Central memory CD4-positive, alpha-beta T cell (primary cell): ENCODE data around the gene KIR2DL1.
"Not testable (repeated sequence)": the region's sequence is repeated elsewhere in the genome, so short reads cannot be mapped to it uniquely, and the experiment has no call there.

ENCODE experiments used
- DNase-seq: peaks from one replicate; pipeline ENCODE4 v3.0.0; 2022

Gene KIR2DL1

DNA sequence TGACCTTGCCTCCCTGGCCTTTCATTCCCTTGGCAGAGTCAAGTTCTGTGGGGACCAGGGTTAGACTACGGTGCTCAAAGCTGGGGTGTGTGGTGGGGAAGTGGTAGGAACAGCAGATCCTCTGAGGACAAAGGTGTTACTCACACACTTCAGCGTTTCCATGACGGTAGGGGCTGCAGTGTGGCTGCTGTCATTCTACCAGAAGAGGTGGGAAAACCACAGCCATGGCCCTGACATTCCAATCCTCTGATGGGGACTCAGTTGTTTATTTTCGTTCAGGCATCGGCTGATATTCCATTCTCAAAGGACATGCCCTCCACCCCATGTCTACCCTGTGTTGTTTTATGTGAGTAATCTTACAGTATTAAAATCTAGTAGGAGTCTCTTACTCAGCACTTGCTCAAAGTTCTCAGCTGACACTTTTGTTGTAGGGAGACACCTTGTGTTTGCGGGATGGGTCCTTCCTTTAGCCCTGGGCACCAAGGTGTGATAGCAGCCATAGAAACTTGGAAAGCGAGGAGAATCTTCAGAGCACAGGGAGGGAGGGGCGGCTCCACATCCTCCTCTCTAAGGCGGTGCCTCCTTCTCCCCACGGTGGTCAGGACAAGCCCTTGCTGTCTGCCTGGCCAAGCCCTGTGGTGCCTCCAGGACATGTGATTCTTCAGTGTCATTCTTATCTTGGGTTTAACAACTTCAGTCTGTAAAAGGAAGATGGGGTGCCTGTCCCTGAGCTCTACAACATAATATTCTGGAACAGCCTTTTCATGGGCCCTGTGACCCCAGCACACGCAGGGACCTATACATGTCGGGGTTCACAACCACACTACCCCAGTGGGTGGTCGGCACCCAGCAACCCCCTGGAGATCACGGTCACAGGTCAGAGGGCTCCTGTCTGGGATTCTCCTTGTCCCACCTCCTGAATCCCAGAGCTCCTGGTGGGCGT lies 1.7 kb downstream of the KIR2DL1 start:
- not testable (repeated sequence) for DNase-seq

DNA sequence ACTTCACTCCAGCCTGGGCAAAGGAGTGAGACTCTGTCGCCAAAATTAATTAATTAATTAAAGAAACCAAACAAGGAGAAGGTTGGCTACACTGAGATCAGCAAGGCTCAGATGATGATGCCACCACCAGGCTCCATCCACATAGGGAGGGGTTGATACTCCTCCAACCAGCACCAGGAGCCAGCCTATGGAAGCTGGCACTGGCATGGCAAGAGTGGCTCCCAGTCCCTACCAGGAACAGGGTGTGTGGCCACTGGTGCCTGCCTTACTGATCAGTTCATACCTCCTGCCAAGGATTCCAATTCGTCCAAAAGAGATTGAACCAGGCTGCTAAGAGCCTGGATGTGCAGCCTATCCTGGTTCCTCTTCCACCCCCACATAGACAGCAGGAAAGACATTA lies 3.1 kb downstream of the KIR2DL1 start:
- DNase-seq, result not testable (repeated sequence)

DNA sequence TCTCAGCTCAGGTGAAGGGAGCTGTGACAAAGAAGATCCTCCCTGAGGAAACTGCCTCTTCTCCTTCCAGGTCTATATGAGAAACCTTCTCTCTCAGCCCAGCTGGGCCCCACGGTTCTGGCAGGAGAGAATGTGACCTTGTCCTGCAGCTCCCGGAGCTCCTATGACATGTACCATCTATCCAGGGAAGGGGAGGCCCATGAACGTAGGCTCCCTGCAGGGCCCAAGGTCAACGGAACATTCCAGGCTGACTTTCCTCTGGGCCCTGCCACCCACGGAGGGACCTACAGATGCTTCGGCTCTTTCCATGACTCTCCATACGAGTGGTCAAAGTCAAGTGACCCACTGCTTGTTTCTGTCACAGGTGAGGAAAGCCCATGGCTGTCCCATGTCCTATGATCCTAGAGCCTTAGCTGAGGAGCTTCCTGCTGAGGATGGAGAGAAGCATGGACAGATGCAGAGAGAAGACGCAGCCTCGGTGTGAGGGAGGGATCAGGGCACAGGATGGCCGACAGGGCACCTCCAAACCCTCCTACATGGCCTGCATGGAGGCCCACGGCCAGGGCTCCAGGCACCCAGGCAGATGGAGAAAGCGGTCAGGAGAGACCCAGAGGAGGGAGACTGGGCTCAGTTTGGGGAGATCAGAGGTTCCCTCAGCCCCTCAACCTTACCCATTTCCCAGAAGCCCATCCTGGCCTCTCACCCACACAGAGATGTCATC lies 5.7 kb downstream of the KIR2DL1 start:
- DNase-seq, result not testable (repeated sequence)

DNA sequence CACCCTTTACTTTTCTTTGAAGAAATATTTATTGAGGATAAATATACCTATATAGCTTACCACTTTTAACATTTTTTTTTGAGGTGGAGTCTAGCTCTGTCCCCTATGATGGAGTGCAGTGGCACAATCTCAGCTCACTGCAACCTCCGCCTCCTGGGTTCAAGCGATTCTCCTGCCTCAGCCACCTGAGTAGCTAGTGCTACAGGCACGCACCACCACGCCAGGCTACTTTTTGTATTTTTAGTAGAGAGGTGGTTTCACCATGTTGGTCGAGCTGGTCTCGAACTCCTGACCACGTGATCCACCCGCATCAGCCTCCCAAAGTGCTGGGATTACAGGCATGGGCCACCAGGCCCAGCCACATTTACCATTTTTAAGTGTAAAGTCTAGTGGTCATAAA lies 6.2 kb downstream of the KIR2DL1 start:
- DNase-seq, result not testable (repeated sequence)

DNA sequence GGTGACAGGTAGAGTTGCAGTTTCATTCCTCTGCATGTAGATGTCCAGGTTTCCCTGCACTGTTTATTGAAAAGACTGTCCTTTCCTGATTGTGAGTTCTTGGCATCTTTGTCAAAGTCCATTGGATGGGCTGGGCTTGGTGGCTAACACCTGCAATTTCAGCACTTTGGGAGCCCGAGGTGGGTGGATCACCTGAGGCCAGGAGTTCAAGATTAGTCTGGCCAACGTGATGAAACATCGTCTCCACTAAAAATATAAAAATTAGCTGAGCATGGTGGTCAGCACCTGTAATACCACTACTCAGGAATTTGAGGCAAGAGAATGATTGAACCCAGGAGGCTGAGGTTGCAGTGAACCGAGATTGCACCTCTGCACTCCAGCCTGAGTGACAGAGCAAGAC lies 8.3 kb downstream of the KIR2DL1 start:
- not testable (repeated sequence) for DNase-seq

DNA sequence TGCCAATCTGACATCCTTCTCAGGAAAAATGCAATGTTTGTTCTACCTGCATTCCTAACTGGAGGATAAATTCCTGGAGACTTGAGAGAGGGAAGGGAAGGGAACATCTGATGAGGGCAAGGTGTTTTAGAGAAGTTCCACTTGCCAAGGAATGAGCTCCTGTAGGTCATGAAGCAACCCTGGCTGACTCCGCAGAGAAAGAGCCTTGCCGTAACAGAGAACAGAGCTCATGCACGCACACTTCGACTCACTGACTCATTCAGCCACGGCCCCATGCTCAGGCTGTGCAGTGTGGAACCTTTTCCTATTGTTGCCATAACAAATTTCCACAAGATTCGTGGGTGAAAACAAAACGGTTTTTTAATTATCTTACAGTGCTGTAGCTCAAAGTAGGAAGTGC lies 9.3 kb downstream of the KIR2DL1 start:
- not testable (repeated sequence) for DNase-seq

DNA sequence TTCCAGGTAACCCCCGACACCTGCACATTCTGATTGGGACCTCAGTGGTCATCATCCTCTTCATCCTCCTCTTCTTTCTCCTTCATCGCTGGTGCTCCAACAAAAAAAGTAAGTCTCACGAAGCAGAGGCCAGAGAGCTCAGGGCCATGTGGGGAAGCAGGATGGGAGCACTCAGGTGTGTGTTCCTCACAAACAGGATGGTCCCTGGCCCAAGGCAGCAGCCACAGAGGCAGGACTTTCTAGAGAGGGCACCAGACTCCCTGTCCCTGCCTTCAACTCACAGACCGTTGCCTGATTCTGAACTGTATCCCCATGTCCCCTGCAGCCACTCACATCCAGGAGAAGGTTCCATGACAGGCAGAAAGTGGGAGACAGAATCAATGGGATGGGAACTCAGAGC lies 13.3 kb downstream of the KIR2DL1 start:
- DNase-seq, result not testable (repeated sequence)

DNA sequence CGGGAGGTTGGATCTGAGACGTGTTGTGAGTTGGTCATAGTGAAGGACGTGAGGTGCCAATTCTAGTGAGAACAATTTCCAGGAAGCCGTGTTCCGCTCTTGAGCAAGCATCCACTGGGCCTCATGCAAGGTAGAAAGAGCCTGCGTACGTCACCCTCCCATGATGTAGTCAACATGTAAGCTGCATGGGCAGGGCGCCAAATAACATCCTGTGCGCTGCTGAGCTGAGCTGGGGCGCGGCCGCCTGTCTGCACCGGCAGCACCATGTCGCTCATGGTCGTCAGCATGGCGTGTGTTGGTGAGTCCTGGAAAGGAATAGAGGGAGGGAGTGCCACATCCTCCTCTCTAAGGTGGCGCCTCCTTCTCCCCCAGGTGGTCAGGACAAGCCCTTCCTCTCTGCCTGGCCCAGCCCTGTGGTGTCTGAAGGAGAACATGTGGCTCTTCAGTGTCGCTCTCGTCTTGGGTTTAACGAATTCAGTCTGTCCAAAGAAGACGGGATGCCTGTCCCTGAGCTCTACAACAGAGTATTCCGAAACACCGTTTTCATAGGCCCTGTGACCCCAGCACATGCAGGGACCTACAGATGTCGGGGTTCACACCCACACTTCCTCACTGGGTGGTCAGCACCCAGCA lies 16.6 kb downstream of the KIR2DL1 start:
- not testable (repeated sequence) for DNase-seq

DNA sequence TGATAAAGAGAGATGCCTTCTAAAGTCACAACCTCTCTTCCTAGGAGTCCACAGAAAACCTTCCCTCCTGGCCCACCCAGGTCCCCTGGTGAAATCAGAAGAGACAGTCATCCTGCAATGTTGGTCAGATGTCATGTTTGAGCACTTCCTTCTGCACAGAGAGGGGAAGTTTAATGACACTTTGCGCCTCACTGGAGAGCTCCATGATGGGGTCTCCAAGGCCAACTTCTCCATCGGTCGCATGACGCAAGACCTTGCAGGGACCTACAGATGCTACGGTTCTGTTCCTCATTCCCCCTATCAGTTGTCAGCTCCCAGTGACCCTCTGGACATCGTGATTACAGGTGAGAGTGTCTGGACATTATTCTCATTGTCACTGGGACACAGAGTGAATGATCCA lies 18.6 kb downstream of the KIR2DL1 start:
- not testable (repeated sequence) for DNase-seq

DNA sequence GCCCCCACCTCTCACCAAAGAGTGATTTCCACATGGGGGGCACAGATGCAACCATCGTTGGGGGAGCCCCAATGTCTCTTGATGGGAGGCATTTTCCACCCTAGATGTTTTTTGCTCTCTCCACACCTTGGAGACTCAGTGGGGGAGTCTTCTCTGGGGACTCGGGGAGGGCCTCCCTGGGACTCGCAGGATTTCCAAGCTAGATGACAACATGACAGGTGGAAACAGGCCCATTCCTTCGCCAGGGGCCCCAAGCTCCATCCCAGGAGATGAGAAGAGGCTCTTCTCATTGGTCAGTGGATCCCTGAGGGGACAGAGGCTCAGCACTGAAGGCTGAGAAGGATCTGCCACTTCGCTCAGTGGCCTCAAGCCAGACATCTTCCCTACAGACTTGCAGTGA lies 21.1 kb downstream of the KIR2DL1 start:
- no peak for DNase-seq

DNA sequence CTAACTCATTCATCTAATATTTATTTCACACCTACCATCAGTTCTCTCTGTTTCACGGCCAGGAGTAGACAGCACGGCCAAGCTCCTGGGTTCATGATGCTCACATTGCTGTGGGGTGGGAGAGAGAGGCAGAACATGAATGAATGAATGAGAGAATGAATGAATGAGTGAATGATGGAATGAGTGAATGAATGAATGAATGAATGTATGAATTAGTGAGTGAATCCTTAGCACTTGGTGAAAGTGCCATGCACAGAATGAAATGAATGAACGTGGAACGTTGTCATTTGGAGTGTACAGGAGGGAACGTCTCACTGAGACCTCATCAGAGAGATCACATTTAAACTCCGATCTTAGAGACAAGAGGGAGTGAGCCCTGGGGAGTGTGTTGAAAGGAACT lies 21.9 kb downstream of the KIR2DL1 start:
- no peak for DNase-seq

DNA sequence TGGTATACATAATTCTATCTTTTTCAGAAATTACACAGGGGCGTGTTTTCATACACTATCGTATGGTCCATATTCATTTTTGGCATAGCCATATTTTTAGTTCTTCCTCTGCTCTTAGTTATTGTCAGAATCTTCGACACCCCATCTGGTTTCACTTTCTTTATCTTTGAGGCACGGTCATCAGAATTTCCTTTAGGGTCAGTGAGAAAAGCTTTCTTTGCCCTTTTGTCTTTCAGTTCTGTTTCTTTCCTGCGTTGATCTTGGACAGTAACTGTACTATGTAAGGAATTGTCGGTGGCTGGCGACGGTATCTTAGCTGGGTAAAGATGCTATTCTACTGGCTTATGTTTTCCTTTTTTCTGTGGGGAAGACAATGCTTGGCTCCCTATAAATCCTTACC lies 23.2 kb downstream of the KIR2DL1 start:
- no peak for DNase-seq

DNA sequence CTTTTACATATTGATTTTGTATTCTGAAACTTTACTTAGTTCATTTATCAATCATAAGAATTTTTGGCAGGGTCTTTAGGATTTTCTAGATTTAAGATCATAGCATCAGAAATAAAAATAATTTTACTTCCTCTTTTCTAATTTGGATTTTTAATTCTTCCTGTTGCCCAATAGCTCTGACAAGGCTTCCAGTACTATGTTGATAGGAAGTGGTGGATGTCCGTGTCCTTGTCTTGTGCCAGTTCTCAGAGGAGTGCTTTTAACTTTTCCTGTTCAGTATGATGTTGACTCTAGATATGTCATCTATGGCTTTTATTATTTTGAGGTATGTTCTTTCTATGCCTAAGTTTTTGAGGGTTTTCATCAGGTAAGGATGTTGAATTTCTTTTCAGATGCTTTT lies 26.2 kb downstream of the KIR2DL1 start:
- DNase-seq, result no peak

DNA sequence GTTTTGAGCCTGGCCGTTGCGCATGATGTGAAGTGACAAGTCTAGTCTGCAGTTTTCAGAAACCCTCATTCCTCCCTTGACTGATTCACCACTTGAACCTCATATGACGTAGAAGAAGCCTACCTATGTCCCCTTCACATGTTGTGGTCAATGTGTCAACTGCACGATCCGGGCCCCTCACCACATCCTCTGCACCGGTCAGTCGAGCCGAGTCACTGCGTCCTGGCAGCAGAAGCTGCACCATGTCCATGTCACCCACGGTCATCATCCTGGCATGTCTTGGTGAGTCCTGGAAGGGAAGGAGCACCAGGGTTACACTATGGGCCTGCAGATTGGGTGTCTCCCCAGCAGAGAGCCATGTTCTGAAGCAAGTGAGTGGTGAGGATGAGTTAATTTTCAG lies 33.8 kb downstream of the KIR2DL1 start, which contains the start of gene KIR2DL4:
Gene KIR2DL4, plus strand, starts transcription at position 201 of the 400 bp plus-strand sequence. Its CDS starts 42 bp downstream, at position 243.
- DNase-seq, result no peak

DNA sequence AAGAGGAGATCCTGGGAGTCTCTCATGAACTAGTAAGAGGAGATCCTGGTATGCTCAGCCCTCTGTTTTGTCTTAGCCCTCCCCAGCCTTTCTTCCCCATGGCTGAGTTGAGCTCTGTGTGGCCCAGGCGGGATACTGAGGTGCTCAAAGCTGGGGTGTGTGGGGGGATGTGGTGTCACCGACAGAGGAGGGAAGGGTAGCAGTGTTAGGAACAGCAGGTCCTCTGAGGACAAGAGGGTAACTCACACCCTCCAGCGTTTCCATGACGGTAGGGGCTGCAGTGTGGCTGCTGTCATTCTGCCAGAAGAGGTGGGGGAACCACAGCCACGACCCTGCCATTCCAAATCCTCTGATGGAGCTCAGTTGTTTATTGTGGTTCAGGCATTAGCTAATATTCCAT lies 34.5 kb downstream of the KIR2DL1 start:
- DNase-seq, result no peak

DNA sequence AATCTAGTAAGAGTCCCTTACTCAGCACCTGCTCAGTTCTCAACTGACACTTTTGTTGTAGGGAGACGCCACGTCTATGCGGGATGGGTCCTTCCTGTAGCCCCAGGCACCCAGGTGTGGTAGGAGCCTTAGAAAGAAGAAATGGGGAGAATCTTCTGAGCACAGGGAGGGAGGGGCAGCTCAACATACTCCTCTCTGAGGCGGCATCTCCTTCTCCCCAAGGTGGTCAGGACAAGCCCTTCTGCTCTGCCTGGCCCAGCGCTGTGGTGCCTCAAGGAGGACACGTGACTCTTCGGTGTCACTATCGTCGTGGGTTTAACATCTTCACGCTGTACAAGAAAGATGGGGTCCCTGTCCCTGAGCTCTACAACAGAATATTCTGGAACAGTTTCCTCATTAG lies 35.0 kb downstream of the KIR2DL1 start:
- no peak for DNase-seq

DNA sequence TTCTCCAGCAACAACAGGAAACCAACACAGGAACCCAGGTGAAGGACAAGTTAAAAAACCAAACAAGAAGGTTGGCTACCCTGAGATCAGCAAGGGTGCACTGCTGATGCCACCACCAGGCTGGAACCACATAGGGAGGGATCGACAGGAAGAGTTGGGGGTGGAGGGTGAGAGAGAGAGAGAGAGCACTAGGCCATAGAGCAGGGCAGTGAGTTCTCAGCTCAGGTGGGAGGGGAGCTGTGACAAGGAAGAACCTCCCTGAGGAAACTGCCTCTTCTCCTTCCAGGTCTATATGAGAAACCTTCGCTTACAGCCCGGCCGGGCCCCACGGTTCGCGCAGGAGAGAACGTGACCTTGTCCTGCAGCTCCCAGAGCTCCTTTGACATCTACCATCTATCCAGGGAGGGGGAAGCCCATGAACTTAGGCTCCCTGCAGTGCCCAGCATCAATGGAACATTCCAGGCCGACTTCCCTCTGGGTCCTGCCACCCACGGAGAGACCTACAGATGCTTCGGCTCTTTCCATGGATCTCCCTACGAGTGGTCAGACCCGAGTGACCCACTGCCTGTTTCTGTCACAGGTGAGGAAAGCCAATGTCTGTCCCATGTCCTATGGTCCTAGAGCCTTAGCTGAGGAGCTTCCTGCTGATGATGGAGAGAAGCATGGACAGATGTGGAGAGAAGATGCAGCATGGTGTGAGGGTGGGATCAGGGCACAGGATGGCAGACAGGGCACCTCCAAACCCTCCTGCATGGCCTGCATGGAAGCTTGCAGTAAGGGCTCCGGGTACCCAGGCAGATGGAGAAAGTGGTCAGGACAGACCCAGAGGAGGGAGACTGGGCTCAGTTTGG lies 36.3 kb downstream of the KIR2DL1 start:
- no peak for DNase-seq

DNA sequence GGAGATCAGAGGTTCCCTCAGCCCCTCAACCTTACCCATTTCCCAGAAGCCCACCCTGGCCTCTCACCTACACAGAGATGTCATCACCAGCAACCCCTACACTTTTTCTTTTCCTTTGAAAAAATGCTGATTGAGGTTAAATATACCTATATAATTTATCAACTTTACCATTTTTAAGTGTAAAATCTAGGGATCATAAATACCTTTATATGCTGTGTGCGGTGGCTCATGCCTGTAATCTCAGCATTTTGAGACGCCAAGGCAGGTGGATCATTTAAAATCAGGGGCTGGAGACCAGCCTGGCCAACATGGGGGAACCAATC lies 36.9 kb downstream of the KIR2DL1 start:
- DNase-seq, result no peak

DNA sequence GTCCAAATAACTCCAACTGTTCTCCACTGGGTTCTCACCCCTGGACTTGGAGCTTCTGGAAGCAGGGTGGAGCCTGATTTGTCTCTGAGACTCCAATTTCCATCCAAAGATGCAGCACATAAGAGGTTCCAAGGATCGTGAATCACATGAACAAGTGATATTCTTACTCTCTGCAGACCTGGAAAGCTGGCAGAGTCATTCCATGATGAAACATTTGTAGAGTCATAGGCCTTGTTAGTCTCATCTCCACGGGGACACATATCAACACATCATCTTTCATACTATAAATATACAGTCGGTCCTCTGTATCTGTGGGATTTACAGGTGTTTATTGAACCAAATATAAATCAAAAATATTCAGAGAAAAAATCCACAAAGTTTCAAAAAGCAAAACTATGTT lies 45.0 kb downstream of the KIR2DL1 start:
- not testable (repeated sequence) for DNase-seq

DNA sequence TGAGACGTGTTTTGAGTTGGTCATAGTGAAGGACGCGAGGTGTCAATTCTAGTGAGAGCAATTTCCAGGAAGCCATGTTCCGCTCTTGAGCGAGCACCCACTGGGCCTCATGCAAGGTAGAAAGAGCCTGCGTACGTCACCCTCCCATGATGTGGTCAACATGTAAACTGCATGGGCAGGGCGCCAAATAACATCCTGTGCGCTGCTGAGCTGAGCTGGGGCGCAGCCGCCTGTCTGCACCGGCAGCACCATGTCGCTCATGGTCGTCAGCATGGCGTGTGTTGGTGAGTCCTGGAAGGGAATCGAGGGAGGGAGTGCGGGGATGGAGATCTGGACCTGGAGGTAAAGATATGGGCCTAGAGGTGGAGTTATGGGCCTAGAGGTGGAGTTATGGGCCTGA lies 46.7 kb downstream of the KIR2DL1 start, which contains the start of gene KIR3DL1:
Gene KIR3DL1, plus strand, starts transcription at position 218 of the 400 bp plus-strand sequence.
- DNase-seq, result not testable (repeated sequence)

DNA sequence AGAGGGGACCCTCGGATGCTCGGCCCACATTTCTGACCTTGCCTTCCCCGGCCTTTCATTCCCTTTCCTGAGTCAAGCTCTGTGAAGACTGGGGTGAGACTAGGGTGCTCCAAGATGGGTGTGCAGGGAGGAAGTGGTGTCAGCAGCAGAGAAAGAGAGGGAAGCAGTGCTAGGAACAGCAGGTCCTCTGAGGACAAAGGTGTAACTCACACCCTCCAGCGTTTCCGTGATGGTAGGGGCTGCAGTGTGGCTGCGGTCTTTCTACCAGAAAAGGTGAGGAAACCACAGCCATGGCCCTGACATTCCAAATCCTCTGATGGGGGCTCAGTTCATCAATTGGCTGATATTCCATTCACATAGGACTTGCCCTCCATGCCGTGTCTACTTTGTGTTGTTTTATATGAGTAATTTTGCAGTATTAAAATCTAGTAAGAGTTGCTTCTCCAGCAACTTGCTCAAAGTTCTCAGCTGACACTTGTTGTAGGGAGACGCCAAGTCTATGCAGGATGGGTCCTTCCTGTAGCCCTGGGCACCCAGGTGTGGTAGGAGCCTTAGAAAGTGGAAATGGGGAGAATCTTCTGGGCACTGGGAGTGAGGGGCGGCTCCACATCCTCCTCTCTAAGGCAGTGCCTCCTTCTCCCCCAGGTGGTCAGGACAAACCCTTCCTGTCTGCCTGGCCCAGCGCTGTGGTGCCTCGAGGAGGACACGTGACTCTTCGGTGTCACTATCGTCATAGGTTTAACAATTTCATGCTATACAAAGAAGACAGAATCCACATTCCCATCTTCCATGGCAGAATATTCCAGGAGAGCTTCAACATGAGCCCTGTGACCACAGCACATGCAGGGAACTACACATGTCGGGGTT lies 48.3 kb downstream of the KIR2DL1 start:
- no peak for DNase-seq
